IPS DF 6.9 (cell line): ENCODE data around the gene CBR1.
"Not testable (repeated sequence)": the region's sequence is repeated elsewhere in the genome, so short reads cannot be mapped to it uniquely, and the experiment has no call there.

Experiments
- DNase-seq: peaks from one replicate; pipeline ENCODE4 v3.0.0-alpha.2; 2013; ENCODE audit warnings: low read depth, low spot score
- H3K27ac ChIP-seq: one replicate; pipeline ENCODE4 v1.5.1; 2013; ENCODE audit warnings: low read length, control low read depth
- H3K27me3 ChIP-seq: 2 replicates; pipeline ENCODE4 v1.6.1; 2013; ENCODE audit warnings: mild to moderate bottlenecking, low read length; ENCODE audit not compliant: control insufficient read depth, insufficient read depth
- H3K36me3 ChIP-seq: 2 replicates; pipeline ENCODE4 v1.6.1; 2013; ENCODE audit warnings: low read length; ENCODE audit not compliant: control insufficient read depth, insufficient read depth
- H3K4me1 ChIP-seq: 2 replicates; pipeline ENCODE4 v1.6.1; 2013; ENCODE audit warnings: low read length; ENCODE audit not compliant: control insufficient read depth, insufficient read depth
- H3K4me3 ChIP-seq: 2 replicates; pipeline ENCODE4 v1.5.1; 2013; ENCODE audit warnings: mild to moderate bottlenecking, low read length
- H3K9me3 ChIP-seq: 2 replicates; pipeline ENCODE4 v1.6.1; 2013; ENCODE audit warnings: low read length, inconsistent platforms; ENCODE audit not compliant: control insufficient read depth, insufficient read depth
- WGBS: extraction: QIAGEN DNeasy Blood & Tissue Kit; methylation state at CpG from one replicate; pipeline ENCODE4 v1.1.7; 2013; ENCODE audit warnings: mixed read lengths, missing lambda C conversion rate; ENCODE audit not compliant: insufficient read length, insufficient coverage; 5-methylcytosine and 5-hydroxymethylcytosine counted together

The CBR1 gene

GRCh38 chr21:36068748-36069398 is 951 bp upstream of the CBR1 start:
- H3K27ac ChIP-seq, result no peak overlapping the region
- DNase-seq, result no peak
- H3K36me3 ChIP-seq, result peaks cover 6% of the 10 kb centered on the region; the same call in 1 of the 2 replicates
- no peaks in the 10 kb centered on the region for H3K27me3 ChIP-seq
- H3K4me1 ChIP-seq, result no peaks in the 10 kb centered on the region; the same call in 1 of the 2 replicates
- H3K9me3 ChIP-seq, result no peaks in the 10 kb centered on the region; the same call in 1 of the 2 replicates
- no CpG with 5 or more reads among the region's 5 CpGs for WGBS
- no peak overlapping the region for H3K4me3 ChIP-seq

GRCh38 chr21:36070999-36071398 is 1.2 kb downstream of the CBR1 start:
- Histone ChIP-seq H3K4me3 (no peak overlapping the region), H3K27me3 (no peaks in the 10 kb centered on the region), H3K36me3 (peaks cover 6% of the 10 kb centered on the region; the same call in 1 of the 2 replicates), H3K27ac (no peak overlapping the region), H3K9me3 (no peaks in the 10 kb centered on the region; the same call in 1 of the 2 replicates), H3K4me1 (no peaks in the 10 kb centered on the region; the same call in 1 of the 2 replicates)
- DNase-seq, result no peak
- no CpG with 5 or more reads among the region's 7 CpGs for WGBS

GRCh38 chr21:36072453-36073162 is 2.8 kb downstream of the CBR1 start:
- H3K4me1 ChIP-seq, result no peaks in the 10 kb centered on the region; the same call in 1 of the 2 replicates
- peaks cover 6% of the 10 kb centered on the region; the same call in 1 of the 2 replicates for H3K36me3 ChIP-seq
- H3K4me3 ChIP-seq, result no peak overlapping the region
- H3K27me3 ChIP-seq, result no peaks in the 10 kb centered on the region
- no CpG with 5 or more reads among the region's 12 CpGs for WGBS
- DNase-seq, result no peak
- no peaks in the 10 kb centered on the region; the same call in 1 of the 2 replicates for H3K9me3 ChIP-seq
- H3K27ac ChIP-seq, result no peak overlapping the region

- no peak for DNase-seq
- Histone ChIP-seq H3K4me1 (no peaks in the 10 kb centered on the region; the same call in 1 of the 2 replicates), H3K27ac (no peak overlapping the region), H3K27me3 (no peaks in the 10 kb centered on the region), H3K9me3 (no peaks in the 10 kb centered on the region; the same call in 1 of the 2 replicates), H3K4me3 (no peak overlapping the region), H3K36me3 (peaks cover 6% of the 10 kb centered on the region; the same call in 1 of the 2 replicates)
- WGBS, result no CpG with 5 or more reads among the region's 3 CpGs
Observed at GRCh38 chr21:36073181-36073580, 3.4 kb downstream of the CBR1 start.

- not testable (repeated sequence) for H3K27ac ChIP-seq, H3K4me1 ChIP-seq, H3K27me3 ChIP-seq, H3K36me3 ChIP-seq, H3K4me3 ChIP-seq, DNase-seq, H3K9me3 ChIP-seq
- no CpG with 5 or more reads among the region's 5 CpGs for WGBS
Observed at GRCh38 chr21:36073911-36074310, 4.1 kb downstream of the CBR1 start.

- H3K27me3 ChIP-seq, result no peaks in the 10 kb centered on the region
- no peaks in the 10 kb centered on the region for H3K9me3 ChIP-seq
- no CpG with 5 or more reads among the region's 3 CpGs for WGBS
- H3K36me3 ChIP-seq, result peaks cover 6% of the 10 kb centered on the region; the same call in 1 of the 2 replicates
- no peak overlapping the region for H3K4me3 ChIP-seq
- H3K27ac ChIP-seq, result no peak overlapping the region
- no peak for DNase-seq
- no peaks in the 10 kb centered on the region; the same call in 1 of the 2 replicates for H3K4me1 ChIP-seq
Observed at GRCh38 chr21:36075171-36075570, 5.3 kb downstream of the CBR1 start.

GRCh38 chr21:36075953-36076352 is 6.1 kb downstream of the CBR1 start:
- H3K27ac ChIP-seq, result no peak overlapping the region
- no CpG with 5 or more reads among the region's 5 CpGs for WGBS

GRCh38 chr21:36076878-36077655 is 7.2 kb downstream of the CBR1 start:
- no peak for DNase-seq
- WGBS, result no CpG with 5 or more reads among the region's 7 CpGs
- Histone ChIP-seq H3K4me1 (no peaks in the 10 kb centered on the region), H3K4me3 (no peak overlapping the region), H3K36me3 (peaks cover under 1% of the 10 kb centered on the region; the same call in 1 of the 2 replicates), H3K9me3 (no peaks in the 10 kb centered on the region), H3K27me3 (no peaks in the 10 kb centered on the region), H3K27ac (no peak overlapping the region)

More at GRCh38 chr21:36075953-36076352, 6.1 kb downstream of the CBR1 start:
- no peak for DNase-seq
- H3K4me1 ChIP-seq, result no peaks in the 10 kb centered on the region; the same call in 1 of the 2 replicates
- peaks cover 6% of the 10 kb centered on the region; the same call in 1 of the 2 replicates for H3K36me3 ChIP-seq
- H3K4me3 ChIP-seq, result no peak overlapping the region
- no peaks in the 10 kb centered on the region for H3K9me3 ChIP-seq
- H3K27me3 ChIP-seq, result no peaks in the 10 kb centered on the region

- no peak overlapping the region for H3K4me3 ChIP-seq
- no peak overlapping the region for H3K27ac ChIP-seq
- no peaks in the 10 kb centered on the region for H3K4me1 ChIP-seq
- no CpG with 5 or more reads among the region's 9 CpGs for WGBS
- H3K27me3 ChIP-seq, result no peaks in the 10 kb centered on the region
- no peaks in the 10 kb centered on the region for H3K9me3 ChIP-seq
- no peaks in the 10 kb centered on the region for H3K36me3 ChIP-seq
- DNase-seq, result no peak
Observed at GRCh38 chr21:36077758-36078157, 7.9 kb downstream of the CBR1 start.

- no CpG with 5 or more reads among the region's 14 CpGs for WGBS
- no peaks in the 10 kb centered on the region for H3K36me3 ChIP-seq
- H3K4me3 ChIP-seq, result no peak overlapping the region
- no peak for DNase-seq
- H3K9me3 ChIP-seq, result no peaks in the 10 kb centered on the region
- no peak overlapping the region for H3K27ac ChIP-seq
- no peaks in the 10 kb centered on the region for H3K4me1 ChIP-seq
- no peaks in the 10 kb centered on the region for H3K27me3 ChIP-seq
Observed at GRCh38 chr21:36079010-36079649, 9.3 kb downstream of the CBR1 start.
